ENCODE measurements around the gene CERS6.

DNA sequence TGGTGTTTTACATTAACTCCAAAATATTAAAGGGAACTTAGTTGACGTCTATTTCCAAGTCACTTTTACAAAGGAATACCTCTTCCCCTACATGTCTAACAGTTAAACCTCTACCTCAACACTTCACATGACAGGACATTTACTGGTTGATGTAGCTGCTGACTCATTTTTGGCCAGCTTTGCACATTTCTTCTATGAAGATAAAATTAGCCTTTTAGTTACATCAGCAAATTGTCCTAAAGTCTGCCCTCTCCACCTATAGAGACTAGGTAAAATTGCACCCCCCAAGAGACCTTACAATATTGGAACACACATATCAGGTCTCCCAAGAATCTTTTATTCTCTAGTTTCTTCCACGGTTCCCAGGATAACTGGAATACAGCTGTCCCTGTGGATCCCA is 10.1 kb upstream of the CERS6 start:
- TF ChIP-seq POLR2A (IDR thresholded peaks at IDR 0.05) = no peak
- TF ChIP-seq, protein P1, sequence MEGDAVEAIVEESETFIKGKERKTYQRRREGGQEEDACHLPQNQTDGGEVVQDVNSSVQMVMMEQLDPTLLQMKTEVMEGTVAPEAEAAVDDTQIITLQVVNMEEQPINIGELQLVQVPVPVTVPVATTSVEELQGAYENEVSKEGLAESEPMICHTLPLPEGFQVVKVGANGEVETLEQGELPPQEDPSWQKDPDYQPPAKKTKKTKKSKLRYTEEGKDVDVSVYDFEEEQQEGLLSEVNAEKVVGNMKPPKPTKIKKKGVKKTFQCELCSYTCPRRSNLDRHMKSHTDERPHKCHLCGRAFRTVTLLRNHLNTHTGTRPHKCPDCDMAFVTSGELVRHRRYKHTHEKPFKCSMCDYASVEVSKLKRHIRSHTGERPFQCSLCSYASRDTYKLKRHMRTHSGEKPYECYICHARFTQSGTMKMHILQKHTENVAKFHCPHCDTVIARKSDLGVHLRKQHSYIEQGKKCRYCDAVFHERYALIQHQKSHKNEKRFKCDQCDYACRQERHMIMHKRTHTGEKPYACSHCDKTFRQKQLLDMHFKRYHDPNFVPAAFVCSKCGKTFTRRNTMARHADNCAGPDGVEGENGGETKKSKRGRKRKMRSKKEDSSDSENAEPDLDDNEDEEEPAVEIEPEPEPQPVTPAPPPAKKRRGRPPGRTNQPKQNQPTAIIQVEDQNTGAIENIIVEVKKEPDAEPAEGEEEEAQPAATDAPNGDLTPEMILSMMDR (IDR thresholded peaks at IDR 0.05) = no peak

All from testis (tissue), 2 donors.